Stimulated activated CD4-positive, alpha-beta T cell treated with anti-CD3 and anti-CD28 coated beads, Interleukin-12 subunit alpha, Interleukin-12 subunit beta, amount 100 ng/mL, for 48 hours (primary cell): Measurements from ENCODE around the gene SWT1.
"Not testable (repeated sequence)": the region's sequence is repeated elsewhere in the genome, so short reads cannot be mapped to it uniquely, and the experiment has no call there.

ENCODE experiments used
- DNase-seq, 3 donors: peaks; one replicate each; pipeline ENCODE4 v3.0.0-alpha.2; 2020; ENCODE audit warnings: low read depth in 2 of 3, low spot score in 1 of 3

The SWT1 gene

GRCh38 chr1:185162491-185162890, 5.5 kb downstream of the SWT1 start:
- DNase-seq, result no peak

- no peak for DNase-seq
Observed at GRCh38 chr1:185166106-185166505, 9.1 kb downstream of the SWT1 start.

- peak in 2 of 3 donors; percentile 1 to 43 for DNase-seq
Observed at GRCh38 chr1:185170291-185170848, 13.4 kb downstream of the SWT1 start.

GRCh38 chr1:185193756-185194155, 36.8 kb downstream of the SWT1 start:
- DNase-seq, result no peak

- DNase-seq, result not testable (repeated sequence)
Observed at GRCh38 chr1:185198712-185199111, 41.7 kb downstream of the SWT1 start.

GRCh38 chr1:185200889-185201288, 43.9 kb downstream of the SWT1 start:
- DNase-seq, result no peak

- no peak for DNase-seq
Observed at GRCh38 chr1:185207170-185207569, 50.2 kb downstream of the SWT1 start.

GRCh38 chr1:185207980-185208602, 51.1 kb downstream of the SWT1 start:
- no peak for DNase-seq

- DNase-seq, result no peak
Observed at GRCh38 chr1:185208626-185209180, 51.7 kb downstream of the SWT1 start.

GRCh38 chr1:185209357-185209756, 52.4 kb downstream of the SWT1 start:
- not testable (repeated sequence) for DNase-seq

- DNase-seq, result no peak
Observed at GRCh38 chr1:185213091-185213490, 56.1 kb downstream of the SWT1 start.

GRCh38 chr1:185215911-185216310, 58.9 kb downstream of the SWT1 start:
- DNase-seq, result no peak

GRCh38 chr1:185224132-185224531, 67.2 kb downstream of the SWT1 start:
- no peak for DNase-seq

- DNase-seq, result no peak
Observed at GRCh38 chr1:185227161-185227560, 70.2 kb downstream of the SWT1 start.

- no peak for DNase-seq
Observed at GRCh38 chr1:185228979-185229378, 72.0 kb downstream of the SWT1 start.

GRCh38 chr1:185229981-185230380, 73.0 kb downstream of the SWT1 start:
- DNase-seq, result no peak

- DNase-seq, result no peak
Observed at GRCh38 chr1:185232874-185233273, 75.9 kb downstream of the SWT1 start.

GRCh38 chr1:185234183-185234582, 77.2 kb downstream of the SWT1 start:
- DNase-seq, result not testable (repeated sequence)

- DNase-seq, result not testable (repeated sequence)
Observed at GRCh38 chr1:185237176-185237575, 80.2 kb downstream of the SWT1 start.

GRCh38 chr1:185237661-185238060, 80.7 kb downstream of the SWT1 start:
- no peak for DNase-seq

GRCh38 chr1:185238447-185238846, 81.5 kb downstream of the SWT1 start:
- no peak for DNase-seq

GRCh38 chr1:185239861-185240260, 82.9 kb downstream of the SWT1 start:
- DNase-seq, result no peak

- DNase-seq, result no peak
Observed at GRCh38 chr1:185241127-185241526, 84.2 kb downstream of the SWT1 start.
